ENCODE data around the gene LAMA2.
"Not testable (repeated sequence)": the region's sequence is repeated elsewhere in the genome, so short reads cannot be mapped to it uniquely, and the experiment has no call there.

Gene LAMA2

GRCh38 chr6:129130106-129130505 lies 247.2 kb downstream of the LAMA2 start:
- peak; percentile 27 for DNase-seq (ENCODE audit: low spot score)

- DNase-seq (ENCODE audit: low spot score) = no peak
Observed at GRCh38 chr6:129130959-129131681, 248.2 kb downstream of the LAMA2 start.

- DNase-seq (ENCODE audit: low spot score) = no peak
Observed at GRCh38 chr6:129133770-129134192, 250.8 kb downstream of the LAMA2 start.

- DNase-seq (ENCODE audit: low spot score) = no peak
Observed at GRCh38 chr6:129134535-129134934, 251.6 kb downstream of the LAMA2 start.

GRCh38 chr6:129135451-129135850 lies 252.5 kb downstream of the LAMA2 start:
- DNase-seq (ENCODE audit: low spot score) = no peak

GRCh38 chr6:129136751-129137150 lies 253.8 kb downstream of the LAMA2 start:
- DNase-seq (ENCODE audit: low spot score) = no peak

GRCh38 chr6:129138739-129139405 lies 255.9 kb downstream of the LAMA2 start:
- no peak for DNase-seq (ENCODE audit: low spot score)

- DNase-seq (ENCODE audit: low spot score) = no peak
Observed at GRCh38 chr6:129140526-129140925, 257.6 kb downstream of the LAMA2 start.

- no peak for DNase-seq (ENCODE audit: low spot score)
Observed at GRCh38 chr6:129141499-129141898, 258.6 kb downstream of the LAMA2 start.

- no peak for DNase-seq (ENCODE audit: low spot score)
Observed at GRCh38 chr6:129146902-129147301, 264.0 kb downstream of the LAMA2 start.

GRCh38 chr6:129150507-129150906 lies 267.6 kb downstream of the LAMA2 start:
- no peak for DNase-seq (ENCODE audit: low spot score)

GRCh38 chr6:129153257-129153656 lies 270.3 kb downstream of the LAMA2 start:
- no peak for DNase-seq (ENCODE audit: low spot score)

- DNase-seq (ENCODE audit: low spot score) = not testable (repeated sequence)
Observed at GRCh38 chr6:129159242-129159641, 276.3 kb downstream of the LAMA2 start.

- no peak for DNase-seq (ENCODE audit: low spot score)
Observed at GRCh38 chr6:129162605-129163004, 279.7 kb downstream of the LAMA2 start.

- no peak for DNase-seq (ENCODE audit: low spot score)
Observed at GRCh38 chr6:129163551-129163950, 280.6 kb downstream of the LAMA2 start.

- DNase-seq (ENCODE audit: low spot score) = no peak
Observed at GRCh38 chr6:129164032-129164431, 281.1 kb downstream of the LAMA2 start.

- not testable (repeated sequence) for DNase-seq (ENCODE audit: low spot score)
Observed at GRCh38 chr6:129172279-129172995, 289.5 kb downstream of the LAMA2 start.

GRCh38 chr6:129175066-129175465 lies 292.1 kb downstream of the LAMA2 start:
- DNase-seq (ENCODE audit: low spot score) = no peak

- DNase-seq (ENCODE audit: low spot score) = no peak
Observed at GRCh38 chr6:129177801-129178200, 294.9 kb downstream of the LAMA2 start.

GRCh38 chr6:129179283-129179682 lies 296.3 kb downstream of the LAMA2 start:
- peak; percentile 31 for DNase-seq (ENCODE audit: low spot score)

GRCh38 chr6:129181001-129181400 lies 298.1 kb downstream of the LAMA2 start:
- DNase-seq (ENCODE audit: low spot score) = no peak

GRCh38 chr6:129183187-129183591 lies 300.3 kb downstream of the LAMA2 start:
- no peak for DNase-seq (ENCODE audit: low spot score)
